ENCODE measurements around the gene CTCFL.

CTCFL gene

DNA sequence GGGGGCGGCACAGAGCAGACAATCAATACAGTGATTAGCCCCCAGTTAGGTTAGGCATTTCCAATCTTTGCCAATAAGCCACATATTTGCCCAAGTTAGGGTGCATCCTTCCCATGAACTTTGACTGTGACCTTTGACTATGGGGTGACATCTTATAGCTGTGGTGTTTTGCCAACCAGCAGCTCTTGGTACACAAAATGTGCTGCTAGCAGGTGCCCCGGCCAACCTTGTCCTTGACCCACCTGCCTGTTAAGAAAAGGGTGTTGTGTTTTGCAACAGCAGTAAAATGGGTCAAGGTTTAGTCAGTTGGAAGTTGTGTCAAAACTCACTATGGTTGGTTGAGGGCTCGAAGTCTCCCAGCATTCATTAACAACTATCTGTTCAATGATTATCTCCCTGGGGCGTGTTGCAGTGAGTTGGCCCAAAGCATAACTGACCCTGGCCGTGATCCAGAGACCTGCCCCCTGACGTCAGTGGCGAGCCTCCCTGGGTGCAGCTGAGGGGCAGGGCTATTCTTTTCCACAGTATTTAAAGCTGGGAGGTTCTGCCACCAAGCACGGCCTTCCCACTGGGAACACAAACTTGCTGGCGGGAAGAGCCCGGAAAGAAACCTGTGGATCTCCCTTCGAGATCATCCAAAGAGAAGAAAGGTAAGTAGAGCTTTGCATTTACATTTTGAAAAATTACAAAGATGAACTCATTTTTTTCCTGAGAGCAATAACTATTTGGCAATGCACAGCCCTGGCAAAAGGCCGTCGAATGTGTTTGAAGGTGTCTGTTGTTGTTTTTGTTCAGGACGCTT is 35.8 kb upstream of the CTCFL start, which contains the start of gene PCK1:
TSS of gene PCK1 (plus strand) at position 557 of the 802 bp plus-strand sequence. CDS start 302 bp downstream, outside the sequence.
- no peak for DNase-seq

DNA sequence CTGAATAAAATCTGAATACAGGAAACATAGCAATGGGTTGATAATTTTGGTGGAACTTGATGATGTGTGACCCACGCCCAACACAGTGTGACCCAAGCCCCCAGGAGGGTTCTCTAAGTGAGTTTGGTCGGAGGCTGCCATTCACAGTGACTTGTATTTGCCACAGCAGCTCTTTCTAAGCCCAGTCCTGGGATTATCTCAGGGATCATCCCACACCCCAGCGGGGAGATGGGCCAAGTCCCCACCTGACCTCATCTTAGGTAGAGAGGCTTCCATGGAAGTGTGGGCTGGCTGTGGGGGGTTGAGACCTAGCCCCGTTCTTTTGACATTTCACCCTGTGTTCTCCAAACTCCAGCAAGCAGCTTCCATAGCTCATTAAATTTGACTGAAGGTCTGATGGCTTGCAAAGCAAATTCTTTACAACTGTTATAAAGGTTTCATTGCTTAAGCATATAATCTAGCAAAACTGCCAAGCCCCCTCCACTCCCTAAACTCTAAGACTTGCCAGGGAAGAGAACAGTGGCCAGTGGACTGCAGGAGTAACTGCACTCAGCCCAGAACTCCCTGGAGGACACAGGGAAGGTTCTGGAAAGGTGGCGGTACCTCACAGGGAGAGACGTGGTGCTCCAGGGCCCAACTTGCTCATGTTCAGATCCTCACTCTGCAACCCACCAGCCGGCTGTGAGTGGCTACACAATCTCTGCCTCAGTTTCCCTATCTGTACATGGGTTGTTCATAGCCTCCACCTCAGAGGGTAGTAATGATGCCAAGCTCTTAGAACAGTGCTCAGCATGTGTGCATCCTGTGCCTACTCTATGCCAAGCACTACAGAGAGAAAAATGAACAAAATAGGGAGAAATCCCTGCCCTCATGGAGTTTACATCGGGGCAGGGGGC is 35.0 kb upstream of the CTCFL start:
- DNase-seq, result no peak

DNA sequence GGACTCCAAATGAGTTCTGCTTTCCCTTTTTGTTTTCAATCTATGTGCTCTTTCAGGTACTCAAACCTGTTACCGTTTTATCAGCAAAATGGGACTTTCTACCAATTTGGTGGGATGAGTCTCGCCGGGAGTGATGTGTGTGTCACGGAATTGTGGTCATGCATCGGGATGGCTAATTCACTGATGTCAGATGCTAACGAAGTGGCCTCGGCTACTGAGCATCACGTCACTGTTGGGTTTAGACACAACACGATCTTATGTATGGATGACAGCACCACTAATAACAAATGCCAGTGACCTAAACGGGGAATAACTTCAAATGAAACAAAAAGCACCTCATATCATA is 34.3 kb upstream of the CTCFL start:
- no peak for DNase-seq

DNA sequence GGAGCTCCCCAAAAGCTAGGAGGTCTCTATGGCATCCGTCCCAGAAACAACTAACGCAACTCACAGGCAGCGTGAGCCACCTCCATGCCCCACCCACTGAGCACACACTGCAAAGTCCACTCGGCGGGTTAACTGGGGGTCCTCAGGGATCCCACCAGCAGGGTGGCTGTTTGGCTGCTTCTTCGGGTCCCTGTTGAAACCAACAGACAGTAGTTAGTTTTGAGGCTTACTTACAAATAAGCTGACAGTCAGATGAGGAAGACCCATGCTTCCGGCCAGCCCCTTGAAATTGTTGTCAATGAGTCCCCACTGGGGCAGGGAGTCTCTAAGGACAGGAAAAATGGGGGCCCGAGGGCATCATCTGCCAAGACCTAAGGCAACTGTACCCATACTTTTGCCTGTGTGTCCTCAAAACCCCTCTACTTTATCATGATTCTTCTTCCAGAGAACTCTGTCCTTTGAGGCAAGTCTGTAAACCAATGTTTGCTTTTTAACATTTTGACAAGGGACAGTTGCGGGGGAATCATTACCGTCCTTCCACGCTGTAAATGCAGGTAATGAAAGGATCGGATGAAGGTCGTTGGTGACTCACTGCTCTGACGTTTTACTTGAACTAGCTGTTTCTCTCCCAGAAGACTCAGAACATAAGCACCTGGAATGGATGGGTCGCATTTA is 33.8 kb upstream of the CTCFL start:
- DNase-seq, result no peak

DNA sequence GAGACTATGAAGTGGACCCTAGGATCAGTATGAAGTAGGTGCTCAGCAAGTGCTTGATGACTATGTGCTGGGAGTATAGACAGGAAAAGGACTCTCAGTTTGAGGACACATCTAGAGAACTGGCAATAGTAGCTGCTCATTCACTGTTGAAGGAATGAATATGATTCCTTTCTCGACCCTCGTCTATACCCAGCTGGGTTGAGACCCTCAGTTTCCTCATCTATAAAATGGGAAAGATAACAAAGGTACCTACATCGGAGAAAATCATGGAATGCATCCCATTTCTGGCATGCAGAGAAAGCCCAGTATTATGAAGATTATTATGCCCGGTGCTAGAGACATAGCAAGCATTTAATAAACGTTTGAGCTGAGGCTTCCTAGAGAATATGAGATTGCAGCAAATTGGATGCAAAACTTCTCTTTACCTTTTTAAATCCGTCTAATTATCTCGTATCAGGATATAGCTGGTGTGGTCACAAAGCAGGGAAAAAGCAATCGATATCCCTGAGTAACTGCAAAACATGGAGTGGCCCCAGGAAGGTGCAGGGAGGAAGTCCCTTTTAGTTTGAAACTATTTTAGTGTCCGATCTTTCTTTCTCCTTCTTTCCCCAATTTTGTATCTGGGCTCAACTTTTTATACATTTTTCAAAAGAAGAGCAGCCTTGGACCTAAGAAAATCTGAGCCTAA is 33.1 kb upstream of the CTCFL start:
- no peak for DNase-seq

DNA sequence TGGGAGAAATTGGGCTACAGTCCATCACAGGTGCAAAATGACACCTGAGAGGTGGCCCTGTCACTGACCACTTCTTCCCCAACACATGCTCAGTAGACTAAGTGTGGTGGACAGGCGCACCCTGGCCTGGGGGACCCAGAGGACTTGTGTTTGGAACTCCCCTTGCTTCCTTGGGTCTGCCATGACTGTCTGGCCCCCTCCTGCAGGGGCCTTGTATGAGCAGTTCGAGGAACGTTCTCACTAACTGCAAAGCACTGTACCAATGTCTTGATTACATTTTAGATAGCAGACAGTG is 32.0 kb upstream of the CTCFL start:
- DNase-seq, result no peak

DNA sequence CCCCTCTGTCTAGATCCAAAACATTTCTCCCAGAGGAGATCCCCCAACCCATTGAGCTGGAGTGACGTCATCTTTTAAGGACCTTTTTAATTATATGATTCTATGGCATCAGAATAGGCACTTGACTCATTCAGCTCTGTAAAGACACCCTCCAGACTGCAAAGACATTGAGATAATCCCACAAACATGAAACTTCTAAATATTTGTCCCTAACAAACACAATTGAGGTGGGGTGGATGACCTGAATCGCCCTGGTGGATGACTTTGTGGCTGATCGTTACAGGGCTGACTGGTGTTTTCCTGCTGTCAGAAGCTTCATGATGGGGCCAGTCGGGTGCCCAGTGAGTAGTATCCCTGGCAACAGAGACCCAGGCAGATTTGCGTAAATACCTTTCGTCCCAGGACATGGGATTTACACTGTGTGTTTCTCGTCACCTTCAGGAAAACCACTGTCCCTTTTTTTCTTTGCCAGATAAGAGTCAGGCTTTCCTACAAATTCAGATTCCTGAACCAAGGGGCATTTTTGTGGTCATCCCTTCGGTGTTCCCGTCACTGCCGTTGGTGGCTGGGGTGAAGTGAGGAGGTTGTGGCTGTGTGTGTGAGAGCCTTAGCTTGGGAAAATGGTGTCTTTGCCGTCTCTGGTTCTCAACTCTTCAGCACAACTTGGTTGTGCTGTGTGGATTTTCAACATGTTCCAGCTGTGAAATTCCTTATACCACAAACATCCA is 30.7 kb upstream of the CTCFL start:
- DNase-seq, result no peak

DNA sequence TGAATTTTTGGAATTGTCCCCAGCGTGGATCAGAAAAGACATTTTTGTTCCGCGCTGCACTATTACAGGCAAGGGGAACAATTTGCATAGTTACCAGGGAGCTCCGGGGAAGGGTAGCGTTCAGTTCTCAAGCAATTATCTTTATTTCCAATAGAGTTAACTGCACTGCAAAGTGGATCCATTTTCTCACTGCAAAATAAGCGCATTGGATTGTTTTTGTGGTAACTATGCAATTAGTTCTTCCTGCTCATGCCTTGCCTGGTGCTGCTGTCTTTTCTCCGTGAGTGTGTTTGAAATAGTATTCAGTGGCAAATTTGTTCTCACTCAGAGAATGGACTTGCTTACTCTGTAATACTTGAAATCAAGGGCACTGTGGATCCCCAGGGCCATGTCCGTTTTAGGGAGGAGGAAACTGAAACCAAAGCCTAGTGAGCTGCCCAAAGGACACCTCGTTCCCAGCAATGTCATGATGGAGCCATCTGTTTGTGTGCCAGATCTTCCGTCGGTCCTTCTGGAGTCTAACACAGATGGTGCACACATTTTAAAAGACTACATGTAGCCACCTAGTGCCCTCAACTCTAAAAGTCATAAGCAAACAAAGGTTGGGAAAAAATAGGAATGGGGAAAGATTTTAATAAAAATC is 28.6 kb upstream of the CTCFL start:
- DNase-seq, result no peak

DNA sequence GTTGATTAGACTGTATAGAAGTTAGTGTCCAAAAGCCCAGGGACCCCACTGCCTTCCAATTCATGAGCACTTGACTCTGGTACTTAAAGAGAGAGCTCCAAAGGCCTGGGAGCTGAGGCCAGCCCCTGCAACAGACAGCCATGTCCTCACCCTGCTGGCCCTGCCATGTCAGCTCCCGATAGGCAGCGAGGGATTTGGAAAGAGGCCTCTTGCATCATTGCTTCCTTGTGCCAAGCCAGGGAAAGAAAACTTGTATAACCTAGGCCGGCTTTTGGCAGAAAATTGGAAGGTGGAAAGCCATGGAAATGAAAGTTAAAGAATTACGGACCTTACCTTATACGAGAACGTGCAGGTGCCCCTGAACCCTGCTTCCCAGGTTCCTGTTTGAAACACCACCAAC is 27.5 kb upstream of the CTCFL start:
- DNase-seq, result no peak

DNA sequence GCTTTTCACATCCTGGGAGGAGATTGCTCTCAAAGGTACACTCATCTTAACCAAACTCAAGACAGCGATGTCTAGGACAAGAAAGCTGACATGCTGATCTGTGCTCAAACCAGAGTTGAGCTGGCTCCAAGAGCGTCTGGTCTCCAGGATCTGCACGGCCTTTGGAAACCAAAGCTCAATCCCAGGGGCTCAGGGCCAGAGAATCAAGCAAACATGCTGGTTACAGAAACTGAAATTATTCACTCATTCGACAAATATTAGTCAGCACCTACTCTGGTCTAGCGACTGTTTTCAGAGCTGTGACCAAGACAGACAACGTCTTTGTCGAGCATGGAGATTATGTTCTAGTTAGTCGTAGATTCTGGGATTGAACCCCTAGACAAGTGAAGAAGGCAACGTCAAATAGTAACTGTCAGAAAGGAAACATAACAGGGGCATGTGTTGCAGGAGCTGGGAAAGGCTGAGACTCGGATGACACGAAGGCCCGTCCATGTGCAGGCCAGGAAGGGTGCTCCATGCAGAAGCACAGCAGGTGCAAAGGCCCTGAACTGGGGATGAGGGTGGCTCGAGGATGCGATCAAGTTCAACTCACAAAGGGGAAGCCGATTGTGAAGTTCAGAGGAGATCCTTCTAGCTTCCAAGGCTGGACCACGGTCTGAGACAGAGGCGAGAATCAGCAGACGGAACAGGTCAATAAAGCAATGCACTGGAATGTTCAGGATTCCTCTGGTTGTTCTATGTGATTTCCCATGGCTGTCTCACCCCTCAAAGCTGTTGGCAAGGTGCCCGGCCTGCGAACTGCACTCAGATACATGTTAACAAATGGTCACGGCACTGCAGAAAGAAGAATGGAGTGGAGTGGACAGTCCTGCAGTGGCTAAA is 23.5 kb upstream of the CTCFL start:
- DNase-seq, result no peak

DNA sequence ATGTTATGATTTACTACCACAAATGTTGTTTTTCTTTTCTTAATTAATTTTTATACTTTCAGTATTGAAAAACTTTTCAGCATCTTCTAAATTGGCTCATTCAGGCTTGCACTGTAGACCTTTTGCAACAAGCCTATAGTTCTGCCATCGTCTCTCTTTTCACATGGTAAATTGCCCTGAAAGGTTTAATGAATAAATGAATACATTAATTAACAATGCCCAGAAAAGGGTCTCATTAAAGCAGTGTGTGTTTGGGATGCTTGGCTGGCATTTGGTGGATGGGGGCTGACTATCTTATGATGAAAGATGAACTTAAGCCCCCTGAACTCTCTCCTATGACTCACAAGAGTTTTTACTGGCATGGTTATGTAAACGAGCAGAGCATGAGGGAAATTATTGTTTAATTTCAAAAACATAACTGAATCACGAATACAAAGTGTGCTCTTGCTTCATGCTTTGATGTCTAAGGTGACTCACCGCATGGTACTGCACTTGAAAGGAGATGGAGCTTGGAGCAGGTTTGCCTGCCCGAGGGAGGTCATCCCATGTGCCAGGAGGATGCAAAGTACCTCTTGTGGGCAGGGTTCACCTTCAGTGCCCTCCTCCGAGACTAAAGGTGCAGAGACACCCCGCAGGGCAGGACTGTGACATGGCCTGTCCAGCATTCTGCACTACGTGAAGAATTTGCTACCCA is 22.2 kb upstream of the CTCFL start:
- DNase-seq, result no peak

DNA sequence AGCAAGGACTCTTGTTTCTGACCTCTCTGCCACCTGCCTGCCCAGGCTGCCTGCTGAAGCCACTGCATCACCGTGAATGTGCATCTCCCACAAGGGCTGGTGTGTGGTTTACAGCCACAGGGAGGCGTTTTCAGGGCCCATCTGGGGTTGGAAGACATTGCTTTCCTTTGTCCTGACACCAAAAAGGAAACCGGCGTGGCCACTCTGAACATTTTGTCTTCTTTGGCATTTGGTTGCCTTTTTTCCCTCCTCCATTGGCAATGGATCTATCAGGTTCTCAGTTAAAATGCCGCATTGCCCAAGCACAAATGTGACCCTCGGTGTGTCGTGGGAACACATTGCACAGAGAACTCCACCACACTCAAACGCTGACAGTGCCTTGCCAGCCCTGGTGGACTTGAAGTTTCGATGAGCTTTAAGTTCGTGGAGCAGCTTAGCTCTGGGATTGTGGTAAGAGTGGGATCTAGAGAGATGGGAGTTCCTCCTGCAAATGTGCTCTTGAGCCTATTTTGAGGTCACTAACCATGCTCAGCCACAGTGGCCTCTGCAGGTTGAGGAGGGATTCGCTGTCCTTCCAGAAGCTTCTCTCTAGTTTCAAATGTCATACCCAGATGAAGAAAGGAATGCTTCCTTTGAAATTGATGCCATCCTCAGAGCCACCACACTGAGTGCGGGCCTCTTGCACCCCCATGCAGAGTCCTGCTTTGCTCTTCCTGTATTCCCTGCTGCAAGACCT is 21.2 kb upstream of the CTCFL start:
- DNase-seq, result no peak

DNA sequence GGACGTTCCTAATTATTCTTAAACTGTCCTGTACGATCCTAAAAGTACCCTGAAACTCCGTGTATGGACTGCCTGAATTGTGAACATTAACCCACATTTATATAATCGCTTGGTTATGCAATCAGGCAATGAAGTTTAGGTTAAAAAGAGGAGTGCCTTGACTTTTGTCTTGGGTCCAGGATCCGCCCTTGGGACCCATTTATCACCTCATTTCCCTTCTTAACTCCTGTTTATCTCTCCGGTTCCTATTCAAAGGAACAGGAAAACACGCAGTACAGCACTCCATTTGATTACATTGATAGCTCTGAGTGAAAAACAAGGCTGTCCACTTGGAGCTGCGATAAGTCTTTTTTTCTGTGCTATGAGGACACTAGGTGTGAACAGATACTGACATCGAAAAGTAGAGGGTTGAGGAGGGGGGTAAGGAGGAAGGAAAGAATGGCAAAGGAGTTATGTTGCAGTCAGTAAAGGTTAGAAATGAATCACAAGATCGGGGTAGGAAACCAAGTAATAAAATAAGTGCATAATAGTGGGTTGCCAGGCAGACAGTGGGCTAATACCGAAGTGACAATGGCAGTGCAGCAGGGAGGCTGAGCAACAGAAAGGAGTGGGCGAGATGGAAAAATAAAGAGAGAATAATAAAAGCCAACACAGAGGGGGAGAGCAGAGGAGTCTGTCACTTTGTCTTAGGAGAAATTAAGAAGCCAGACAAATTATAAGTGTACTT is 20.1 kb upstream of the CTCFL start:
- no peak for DNase-seq

DNA sequence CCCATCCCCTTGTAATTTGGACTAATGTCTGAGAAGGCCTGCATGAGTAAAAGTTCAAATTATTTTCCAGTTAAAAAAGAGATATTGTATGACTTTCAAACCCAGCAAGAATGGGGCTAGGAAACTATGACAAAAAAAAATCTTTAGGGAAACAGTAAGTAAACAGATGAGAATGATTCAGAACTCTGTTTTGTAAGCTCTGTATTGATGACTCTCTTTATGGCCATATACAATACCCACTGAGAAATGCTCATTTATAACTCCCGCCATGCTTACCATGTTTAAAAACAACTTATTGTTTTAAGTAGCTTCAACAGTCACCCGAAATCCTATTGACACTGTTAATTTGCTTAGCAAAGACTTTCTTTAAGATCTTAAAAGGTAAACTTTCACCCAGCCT is 18.8 kb upstream of the CTCFL start:
- DNase-seq, result no peak

DNA sequence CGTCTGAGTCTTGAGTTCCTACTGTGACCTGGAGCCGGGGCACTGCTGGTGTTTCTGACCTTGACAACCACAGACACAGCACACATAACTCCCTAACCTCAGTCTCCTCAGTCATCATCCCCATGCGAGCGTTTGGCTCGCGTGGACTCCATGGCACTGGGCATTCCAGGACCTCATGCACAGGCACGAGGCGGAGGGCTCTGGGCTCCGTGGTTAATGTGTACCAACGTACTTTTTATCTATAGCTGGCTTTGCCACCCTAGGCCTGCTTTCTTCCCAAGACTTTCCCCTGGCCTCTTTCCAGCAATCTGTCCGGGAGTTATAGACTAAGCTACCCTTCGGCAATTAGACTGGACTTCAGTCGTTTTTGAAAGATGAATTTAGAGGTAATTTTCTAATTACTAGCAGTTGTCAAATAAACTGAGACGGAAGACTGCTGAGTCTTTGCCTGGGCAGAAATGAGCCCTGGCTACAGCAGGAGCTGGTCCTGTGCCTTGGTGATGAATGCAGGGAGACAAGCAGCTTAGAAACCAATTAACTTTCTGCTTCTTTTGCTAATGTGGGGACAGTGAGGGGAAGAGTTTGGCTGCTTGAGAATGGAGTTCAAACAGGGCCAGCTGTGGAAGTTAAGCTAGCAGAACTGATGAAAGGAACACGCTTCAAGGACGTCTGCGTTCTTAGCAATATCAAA is 16.1 kb upstream of the CTCFL start:
- no peak for DNase-seq

DNA sequence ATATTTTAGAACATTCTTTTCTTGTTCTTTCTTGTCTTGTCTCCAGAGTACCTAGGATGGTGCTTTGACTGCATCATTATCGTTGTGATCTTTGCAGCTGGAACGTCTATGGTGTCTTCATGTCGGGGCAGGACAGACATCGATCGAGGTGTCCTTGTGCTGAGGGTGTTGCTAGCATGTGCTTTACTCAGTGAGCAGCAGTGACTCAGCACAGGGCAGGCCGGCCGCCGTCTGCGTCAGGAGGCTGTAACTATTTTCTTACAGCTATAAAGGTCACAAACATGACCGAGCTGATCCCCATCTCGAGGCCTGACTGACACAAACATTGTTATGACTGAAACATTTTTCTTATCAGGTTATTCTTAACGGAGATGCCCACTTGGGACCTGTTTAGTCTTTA is 14.9 kb upstream of the CTCFL start:
- no peak for DNase-seq

DNA sequence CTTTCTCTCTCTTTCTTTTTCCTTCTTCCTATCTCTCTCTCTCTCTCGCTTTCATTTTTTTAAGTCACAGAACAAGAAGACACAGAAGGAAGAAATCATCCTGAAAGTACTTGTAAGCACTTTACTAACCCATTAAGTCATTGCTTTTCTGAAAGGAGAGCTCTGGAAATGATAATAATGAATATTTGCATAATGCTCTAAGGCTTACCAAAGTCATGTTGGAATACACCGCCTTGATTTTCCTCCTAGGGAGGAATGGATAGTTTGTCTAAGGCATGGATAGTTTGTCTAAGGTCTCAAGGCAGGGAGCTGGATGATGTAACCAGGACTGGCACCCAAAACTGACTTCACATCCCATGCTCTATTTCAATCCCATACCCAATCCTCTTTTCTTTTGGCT is 12.9 kb upstream of the CTCFL start:
- no peak for DNase-seq
